ENCODE measurements around the gene CDK14.

CDK14 gene

DNA sequence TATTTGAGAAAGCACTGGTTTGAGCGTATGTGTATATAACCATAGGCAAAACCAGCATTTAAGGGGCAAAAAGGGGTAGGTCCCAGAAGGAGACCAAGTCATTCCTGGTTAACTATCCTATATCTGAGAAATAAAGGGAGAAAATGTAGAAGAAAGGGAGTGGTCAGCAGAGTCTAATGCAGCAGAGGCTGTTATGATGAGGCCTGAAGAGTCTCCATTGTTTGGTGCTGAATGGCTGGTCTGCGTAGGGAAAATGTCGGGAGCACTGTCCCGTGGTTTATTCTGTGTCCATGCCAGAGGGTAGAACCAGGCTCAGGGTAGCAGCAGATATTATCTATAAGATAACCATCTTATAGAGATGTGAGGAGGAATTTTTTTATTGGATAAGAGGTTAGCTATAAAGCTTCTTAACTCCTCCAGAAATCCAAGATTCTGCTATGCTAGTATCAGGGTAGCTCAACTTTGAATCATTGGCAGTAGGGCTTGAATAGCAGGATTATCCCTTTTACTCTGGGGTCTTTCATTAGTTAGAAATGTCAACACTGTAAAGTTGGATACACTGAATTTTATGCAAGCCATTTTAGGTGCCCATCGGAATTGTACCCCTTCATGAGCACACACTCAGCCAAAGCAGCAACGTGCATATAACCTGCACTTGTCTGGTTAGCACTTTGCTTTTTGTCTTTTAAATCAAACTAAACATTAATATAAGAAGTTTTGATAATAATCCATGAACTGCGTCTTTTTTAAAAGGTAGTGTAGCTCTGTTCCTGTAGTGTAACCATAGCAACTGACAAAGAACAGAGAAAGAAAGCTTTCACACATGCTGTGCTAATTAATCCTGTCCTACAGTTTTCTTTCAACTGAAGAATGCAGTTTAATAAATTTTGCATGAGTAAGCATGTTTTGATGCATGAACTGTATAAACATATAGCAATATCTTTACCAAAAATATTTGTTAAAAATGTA, 356.1 kb downstream of the CDK14 start:
- no peak for DNase-seq (ENCODE audit: low read depth)

DNA sequence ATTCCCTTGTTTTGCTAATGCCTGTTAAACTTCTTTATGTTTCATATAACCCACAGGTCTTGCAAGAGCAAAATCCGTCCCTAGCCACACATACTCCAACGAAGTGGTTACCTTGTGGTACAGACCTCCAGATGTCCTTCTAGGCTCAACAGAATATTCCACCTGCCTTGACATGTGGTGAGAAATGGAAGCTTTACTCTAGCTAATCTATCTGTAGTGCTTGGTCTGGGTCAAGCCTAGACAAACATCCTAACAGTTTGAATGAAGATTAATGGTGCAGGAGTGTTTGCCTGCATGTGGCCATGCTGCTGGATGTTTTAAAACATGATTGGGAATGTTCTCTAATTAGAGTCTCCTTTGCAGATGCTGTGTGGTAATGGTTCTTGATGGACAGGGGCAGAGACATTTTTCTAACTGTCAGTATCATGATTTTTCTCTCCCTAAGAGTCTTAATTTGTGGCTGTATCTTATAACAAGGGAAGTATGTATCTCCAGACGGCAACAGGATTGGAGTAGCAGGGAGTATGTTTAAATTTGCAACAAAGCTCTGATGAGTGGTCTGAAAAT, 359.6 kb downstream of the CDK14 start:
- no peak for DNase-seq (ENCODE audit: low read depth)

DNA sequence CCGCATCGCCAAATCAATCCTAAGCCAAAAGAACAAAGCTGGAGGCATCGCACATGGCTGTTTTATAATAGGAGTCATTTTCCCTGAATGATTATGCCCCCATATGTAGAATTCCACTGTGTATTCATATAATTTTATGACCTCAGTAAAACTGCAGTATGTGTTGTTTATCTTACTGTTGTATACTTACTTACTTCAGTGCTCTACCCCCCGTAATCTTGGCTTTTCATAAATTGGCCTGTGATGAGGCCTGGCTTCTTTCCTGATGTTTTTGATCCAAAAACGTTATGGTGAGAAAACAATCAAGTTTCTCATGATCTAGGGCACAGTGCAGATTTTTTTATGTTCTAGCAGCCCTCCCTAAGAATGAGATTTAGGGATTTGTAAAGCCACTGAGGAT, 361.8 kb downstream of the CDK14 start:
- DNase-seq (ENCODE audit: low read depth), result peak; percentile 19

DNA sequence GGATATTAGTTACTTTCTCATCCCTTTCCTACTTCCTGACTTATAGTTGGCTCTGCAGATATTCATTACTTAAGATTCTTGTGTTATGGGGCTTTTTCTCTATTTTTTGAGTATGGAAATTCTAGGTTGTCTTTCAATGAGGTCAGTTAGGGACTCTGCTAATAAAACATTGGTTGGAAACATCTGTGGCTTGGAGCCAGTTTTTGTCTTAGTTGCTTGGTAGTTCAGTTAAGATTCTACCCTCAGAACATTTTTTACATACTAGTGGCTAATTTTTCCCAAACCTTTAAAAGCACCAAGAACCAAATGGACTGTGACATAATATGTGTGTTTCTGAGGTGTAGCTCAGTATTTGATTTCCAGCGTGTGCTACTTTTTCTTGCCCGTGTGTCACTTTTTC, 362.5 kb downstream of the CDK14 start:
- DNase-seq (ENCODE audit: low read depth), result peak; percentile 85

DNA sequence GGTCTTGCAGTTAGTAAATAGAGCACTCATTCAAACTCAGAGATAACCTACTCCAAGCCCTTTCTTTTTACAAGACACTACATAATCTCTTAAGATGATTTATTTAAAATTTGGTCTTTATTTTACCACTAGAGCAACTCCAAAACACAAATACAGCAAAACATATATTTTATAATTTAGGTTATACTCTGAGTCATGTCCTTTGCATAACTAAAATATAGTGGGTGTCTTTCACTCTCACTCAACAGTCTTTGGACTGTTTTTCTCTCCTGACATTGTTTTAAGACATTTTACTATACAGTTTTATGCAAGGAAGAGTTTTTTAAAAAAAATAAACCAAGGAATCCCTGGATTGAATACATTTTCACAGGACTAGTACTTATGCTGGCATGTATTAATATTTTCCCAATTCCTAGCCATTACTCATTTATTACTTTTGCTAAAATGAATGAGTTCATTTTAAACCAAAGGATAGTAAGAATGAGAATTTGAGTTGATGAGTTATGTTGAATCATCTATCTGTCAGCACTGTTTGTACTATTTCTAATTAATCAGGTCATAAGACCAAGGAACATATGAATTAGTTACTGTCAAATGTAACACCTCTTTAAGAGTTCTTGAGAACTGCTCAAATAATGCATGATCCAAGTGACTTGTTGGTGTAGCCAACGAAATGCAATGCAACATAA, 365.1 kb downstream of the CDK14 start:
- DNase-seq (ENCODE audit: low read depth), result peak; percentile 22

DNA sequence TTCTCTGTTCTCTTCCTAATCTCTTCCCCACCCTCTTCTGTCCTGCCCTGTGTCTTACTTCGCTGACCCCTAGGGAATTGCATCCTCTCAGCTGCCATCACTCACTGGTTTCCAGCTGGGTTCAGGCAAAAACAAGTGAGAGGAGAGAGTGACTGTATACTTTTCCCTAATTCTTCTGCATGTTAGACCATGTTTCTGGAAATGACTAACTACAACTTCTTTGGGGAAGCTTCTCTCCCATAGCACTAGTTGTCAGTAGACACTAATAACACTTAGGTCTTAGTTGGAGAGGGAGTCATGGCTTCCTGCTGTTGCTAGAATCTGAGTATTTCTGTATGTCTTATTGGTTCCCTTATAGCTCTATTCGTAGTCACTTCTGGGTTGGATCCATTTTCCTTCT, 369.1 kb downstream of the CDK14 start:
- DNase-seq (ENCODE audit: low read depth), result no peak

DNA sequence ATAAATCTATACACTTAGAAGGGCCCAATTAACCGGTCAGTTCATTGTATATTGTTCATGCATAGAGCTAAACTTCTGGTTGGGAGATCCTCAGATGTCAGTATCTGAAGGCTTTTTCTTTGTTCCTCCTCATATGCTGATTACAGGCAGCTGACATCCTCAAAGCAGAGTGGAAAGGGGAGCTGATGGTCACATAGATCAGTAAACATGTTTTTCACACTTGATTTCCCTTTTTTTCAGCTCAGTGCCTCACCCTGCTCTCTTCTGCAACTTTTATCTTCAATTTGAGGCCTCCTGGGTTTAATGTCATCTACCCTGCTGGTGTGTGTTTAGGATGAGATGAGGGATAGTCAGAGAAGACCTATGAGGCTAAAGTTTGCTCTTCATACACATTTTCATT, 370.2 kb downstream of the CDK14 start:
- no peak for DNase-seq (ENCODE audit: low read depth)

DNA sequence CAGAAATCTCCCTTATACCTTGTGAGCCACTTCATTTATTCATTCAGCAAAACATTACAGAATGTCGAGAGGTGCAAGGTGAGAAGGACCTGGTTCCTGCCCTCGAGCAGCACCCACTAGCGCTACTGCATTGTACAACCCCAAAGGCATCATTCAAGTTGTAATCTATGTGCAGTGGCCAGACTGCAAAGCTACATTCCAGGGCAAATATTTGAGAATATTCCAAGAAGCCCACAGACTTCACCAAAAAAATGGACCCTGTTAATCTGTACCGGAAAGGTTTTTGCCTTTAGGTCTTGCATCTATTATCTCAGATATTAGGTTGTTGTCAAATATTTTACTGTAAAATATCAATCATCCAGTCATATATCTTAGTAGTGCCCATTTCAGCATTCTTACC, 372.8 kb downstream of the CDK14 start:
- no peak for DNase-seq (ENCODE audit: low read depth)

DNA sequence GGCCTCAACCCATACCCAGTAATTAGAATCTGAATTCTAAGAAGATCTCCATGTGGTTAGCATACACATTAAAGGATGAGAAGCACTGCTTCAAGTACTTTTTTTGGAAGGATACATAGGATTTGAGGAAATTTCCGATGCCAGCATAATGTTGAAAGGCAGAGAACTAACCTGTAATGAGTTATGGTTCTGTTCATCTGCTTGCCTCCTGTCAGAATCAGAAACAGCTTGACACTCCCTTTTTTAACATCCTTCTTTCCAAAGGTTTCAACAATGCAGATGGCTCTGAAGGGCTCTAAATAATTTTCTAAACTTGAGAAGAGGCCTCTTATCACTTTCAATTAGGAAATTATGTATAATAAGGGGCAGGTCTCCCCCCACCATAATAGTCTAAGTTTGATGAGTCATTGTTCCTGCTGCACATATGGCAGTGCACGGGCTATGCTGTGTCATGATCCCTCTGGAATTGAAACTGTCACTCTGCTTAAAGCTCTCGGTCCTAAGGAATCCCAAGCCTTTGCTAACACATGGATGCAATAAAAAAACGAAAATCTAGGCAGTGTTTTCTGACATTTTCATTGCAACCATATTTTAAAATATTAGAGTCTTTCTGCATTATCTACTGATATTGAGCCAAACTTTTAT, 376.9 kb downstream of the CDK14 start:
- peak; percentile 52 for DNase-seq (ENCODE audit: low read depth)

DNA sequence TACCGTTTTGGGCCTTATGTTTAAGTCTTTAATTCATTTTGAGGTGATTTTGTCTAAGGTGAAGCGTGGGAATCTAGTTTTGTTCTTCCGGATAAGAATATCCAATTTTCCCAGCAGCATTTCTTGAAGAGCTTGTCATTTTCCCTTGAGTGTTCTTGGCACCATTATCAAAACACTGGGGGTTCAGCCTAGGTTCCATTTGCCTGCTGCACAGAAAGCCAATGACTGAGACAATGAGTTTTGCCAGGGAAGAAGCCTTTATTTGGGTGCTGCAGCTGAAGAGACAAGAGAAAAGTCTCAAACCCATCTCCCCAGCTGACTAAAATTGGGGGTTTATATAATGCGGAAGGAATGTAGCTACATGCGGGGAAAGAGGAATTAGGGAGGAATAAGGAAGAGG, 380.9 kb downstream of the CDK14 start:
- no peak for DNase-seq (ENCODE audit: low read depth)

DNA sequence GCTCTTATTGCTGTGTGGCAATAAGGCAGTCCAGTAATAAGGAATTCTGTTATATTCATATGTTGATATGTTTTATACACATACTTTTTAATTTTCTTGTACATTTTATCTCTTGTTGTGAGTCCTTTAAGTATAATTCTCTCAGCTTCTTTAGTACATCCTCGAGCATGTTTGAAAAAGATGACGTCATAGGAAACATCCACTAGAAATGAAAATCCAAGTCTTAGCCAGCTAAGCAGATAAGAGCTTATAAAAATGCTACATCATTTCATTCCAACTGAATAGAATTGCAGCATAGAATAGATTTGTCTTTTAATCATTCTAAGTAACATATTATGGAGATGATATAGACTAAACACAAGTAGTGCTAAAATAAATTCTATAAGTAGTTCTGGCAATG, 384.4 kb downstream of the CDK14 start:
- DNase-seq (ENCODE audit: low read depth), result no peak

DNA sequence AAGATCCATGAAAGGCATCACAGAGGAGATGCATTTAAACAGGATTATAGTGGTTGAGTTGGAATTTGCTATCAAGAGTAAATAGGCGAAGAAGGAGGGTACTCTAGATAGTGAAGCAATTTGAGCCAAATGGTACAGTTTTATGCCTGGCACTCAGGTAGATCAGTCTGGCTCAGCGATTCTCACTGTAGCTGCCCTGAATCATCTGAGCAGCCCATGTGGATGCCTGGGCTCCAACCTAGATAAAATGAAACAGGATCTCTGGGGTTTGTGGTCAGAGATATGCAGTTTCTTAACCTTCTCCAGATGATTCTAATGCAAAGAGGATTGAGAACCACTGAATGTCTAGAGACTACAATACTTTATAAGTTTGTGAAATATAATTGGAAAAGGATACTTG, 386.1 kb downstream of the CDK14 start:
- no peak for DNase-seq (ENCODE audit: low read depth)

DNA sequence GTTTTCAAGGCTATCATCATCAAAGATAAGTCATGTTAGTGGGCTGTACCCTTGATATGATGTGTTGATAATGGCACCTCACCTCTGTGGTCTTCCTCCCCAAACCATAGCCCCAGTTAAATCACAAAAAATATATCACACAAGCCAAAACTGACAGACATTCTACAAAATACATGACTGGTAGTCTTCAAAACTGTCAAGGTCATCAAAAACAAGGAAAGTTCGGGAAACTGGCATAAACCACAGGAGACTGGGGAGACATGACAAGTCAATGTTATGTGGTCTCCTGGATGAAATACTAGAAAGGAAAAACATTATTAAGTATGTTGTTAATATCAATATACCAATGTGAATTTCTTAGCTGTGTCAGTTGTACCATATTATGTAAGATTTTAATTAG, 388.6 kb downstream of the CDK14 start:
- no peak for DNase-seq (ENCODE audit: low read depth)

DNA sequence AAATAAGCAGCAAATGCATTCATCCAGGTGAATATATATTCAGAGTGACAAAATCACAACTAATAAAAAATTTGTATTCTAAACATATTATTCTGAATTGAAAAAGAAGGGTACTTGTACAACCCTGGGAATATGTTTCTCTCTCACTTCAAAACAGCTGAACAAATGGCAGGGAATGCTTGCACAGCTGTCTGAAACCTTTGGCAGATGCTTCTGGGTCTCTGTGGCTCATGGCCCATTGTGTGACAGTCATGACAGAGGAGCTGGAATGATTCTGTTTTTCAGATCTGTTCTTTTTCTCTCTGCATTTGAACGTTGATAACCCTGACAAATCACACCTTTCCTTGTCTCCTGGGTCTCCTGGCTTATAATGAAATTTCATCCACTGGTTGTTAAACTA, 392.4 kb downstream of the CDK14 start:
- no peak for DNase-seq (ENCODE audit: low read depth)

DNA sequence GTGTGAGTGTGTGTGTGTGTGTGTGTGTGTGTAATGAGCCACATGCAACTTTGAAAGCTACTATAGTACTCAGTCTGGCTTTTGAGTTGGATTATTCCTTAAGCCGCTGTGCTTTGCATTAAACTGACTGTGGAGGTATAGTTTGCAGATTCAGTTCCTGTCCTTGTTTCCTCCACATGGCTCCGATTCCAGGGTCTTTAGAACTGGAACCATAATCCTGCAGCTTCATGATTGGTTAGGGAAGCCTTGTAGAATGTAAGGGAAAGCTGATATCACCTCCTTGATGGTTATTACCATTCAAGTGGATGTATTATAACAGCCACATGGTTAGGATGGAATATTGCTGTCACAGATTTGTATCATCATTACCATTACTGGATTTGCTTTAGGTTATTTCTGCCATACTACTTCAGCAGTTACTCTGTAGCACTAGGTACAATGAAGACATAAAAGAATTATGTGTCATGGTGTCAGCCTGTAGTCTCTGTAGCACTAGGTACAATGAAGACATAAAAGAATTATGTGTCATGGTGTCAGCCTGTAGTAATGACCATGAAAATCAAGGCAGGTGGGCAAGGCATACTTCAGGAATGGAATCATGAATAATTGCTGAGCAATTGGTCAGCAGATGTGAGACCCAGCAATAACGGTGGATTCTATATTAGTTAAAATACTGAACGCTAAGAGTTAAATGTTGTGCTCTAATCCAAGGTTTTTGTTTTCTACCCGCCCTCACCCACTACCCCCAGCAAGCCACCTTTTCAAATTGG, 393.1 kb downstream of the CDK14 start:
- no peak for DNase-seq (ENCODE audit: low read depth)

DNA sequence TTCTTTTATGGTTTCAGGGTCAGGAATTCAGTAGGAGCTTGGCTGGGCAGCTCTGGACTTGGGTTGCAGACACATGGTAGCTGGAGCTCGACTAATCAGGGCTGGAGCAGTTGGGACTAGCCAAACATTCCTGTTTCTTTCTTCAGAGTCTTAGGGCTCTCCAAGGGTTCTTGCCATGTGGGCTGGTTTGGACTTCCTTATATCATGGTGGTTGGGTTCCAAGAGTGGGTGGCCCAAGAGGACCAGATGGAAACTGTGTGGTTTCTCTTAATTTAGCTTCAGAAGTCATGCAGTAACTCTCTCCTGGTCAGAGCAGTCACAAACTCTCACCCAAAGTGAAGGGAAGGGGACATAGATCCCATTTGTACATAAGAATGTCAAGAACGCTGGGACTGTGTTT, 398.0 kb downstream of the CDK14 start:
- DNase-seq (ENCODE audit: low read depth), result peak; percentile 9

DNA sequence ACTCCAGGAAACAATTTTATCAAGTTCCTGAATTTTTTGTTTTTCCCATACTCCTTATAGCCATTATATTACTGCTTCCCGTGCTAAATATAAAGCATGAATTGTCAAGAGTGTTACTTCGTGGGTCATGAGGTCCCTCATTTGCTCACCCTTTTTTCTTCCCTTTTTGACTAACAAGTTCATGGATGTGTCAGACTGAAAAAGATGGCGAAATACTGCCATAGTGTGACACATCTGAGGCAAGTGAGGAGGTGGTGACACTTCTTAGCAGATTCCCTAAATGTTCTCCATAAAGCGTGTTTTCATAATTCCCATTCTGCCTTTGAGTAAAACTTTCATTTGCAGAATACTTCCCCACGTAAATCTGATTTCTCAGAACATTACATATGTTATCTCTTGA, 398.5 kb downstream of the CDK14 start:
- DNase-seq (ENCODE audit: low read depth), result no peak

DNA sequence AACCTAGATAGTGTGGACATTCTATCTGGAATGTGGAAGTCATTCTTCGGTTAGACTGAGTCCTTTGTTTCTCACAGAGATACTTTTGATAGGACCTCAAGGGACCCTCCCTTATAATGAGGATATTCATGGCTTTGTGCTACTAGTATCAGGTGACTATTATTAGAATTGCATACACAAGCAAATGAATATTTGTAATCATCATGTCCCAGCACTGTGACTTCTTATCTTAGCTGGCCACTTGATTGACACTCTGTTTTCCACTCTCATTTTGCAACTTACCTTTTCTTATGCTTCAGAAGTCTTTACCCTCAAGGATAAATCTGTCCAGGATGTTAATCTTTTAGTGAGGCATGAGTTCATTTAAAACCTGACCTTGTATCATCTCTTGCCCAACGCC, 399.9 kb downstream of the CDK14 start:
- no peak for DNase-seq (ENCODE audit: low read depth)

DNA sequence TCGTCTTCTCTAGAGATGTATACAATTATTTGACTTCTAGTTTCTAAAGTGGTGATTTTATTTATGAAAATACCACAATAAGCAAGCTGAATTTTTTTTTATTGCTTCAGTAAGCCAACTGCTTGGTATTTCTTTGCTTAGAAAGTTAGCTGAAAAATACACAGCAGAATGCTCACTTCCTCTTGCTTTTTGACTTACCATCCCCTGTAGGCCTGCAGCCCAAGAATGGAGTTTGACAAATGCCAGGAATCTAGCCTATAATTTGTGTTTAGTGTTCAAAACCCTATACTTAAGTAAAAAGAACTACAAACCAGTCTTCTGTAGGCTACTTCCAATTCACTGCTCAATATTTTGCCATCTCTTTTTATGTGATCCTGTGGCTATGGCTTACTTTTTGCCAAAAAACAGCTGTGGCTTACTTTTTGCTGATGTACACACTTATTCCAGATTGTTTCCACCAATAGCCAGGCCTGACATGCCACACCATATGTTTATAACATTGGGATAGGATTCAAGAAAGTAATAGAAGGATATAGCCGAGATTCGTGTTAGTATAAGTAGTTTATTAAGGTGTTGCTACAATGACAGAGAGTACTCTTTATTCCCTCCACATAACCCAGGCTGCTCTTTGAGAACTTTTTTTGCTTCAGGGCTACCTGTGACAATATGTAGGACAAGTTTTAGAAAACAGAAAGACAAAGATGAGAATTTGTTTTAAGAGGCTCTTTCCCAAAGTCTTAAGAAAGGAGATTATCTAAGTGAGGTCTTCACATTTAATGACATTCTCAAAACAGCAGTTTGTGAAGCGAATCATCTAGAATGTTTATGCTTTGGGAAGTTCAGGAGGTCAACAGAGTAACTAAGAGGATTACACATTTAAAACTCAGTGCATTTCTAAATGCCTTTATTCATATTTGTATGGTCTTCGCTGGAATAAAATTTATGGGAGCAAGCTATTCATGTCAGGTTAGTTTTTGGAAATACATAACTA, 404.2 kb downstream of the CDK14 start:
- DNase-seq (ENCODE audit: low read depth), result peak; percentile 78

DNA sequence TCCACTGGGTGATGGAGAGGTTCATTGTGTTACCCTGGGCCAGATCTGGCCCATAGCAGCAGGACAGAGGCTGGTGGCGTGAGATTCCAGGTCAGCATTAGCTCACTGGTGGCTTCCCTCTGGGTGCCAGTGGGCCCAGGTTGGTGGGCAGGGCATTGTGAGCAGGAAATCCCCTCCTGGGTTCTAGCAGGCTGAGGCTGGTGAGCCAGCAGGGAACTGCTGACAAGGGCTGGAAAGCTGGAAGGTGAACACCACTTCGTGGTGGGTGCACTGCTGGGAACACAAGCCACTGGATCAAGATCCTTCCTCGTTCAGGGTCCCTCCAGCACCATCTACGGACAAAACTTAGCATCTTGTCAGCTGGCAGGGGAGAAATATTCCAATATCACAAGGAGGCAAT, 408.9 kb downstream of the CDK14 start:
- DNase-seq (ENCODE audit: low read depth), result no peak

DNA sequence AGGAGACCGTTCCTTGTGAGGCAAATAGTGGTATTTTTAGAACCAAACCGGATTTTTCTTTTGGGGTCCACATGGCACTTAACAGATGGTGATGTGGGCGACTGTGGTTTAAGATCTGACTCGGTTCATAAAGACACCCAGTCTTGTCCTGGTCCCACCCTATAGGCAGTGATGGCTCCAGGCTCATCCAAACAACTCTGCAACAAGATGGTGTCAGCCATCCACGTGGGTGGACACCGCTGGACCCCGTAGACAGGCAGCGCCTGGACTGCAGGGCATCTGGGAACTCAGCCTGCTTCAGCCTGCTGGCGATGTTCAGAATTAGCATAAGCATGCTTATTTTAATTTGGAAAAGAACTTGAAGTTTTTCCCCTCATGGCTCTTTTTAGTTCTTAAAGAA, 409.7 kb downstream of the CDK14 start:
- no peak for DNase-seq (ENCODE audit: low read depth)
